Measurements from ENCODE around the gene SP5.
"Not testable (repeated sequence)": the region's sequence is repeated elsewhere in the genome, so short reads cannot be mapped to it uniquely, and the experiment has no call there.

Gene SP5

GRCh38 chr2:170721678-170722077 is 6.5 kb downstream of the SP5 start:
- Histone ChIP-seq H3K27me3 (ENCODE audit: control insufficient read depth, insufficient read depth, low read length) (peaks cover 57% of the 10 kb centered on the region), H3K27ac (ENCODE audit: low read length) (no peak overlapping the region), H3K9me3 (ENCODE audit: control insufficient read depth, low read depth, low read length) (no peaks in the 10 kb centered on the region), H3K4me3 (ENCODE audit: low read length) (no peak overlapping the region), H3K36me3 (ENCODE audit: control insufficient read depth, low read depth, low read length) (no peaks in the 10 kb centered on the region), H3K9ac (ENCODE audit: low read length) (no peak overlapping the region), H3K4me1 (ENCODE audit: control insufficient read depth, low read depth, low read length) (peaks cover 9% of the 10 kb centered on the region)

- Histone ChIP-seq H3K27me3 (ENCODE audit: control insufficient read depth, insufficient read depth, low read length) (peaks cover 50% of the 10 kb centered on the region), H3K36me3 (ENCODE audit: control insufficient read depth, low read depth, low read length) (no peaks in the 10 kb centered on the region), H3K4me3 (ENCODE audit: low read length) (no peak overlapping the region), H3K9me3 (ENCODE audit: control insufficient read depth, low read depth, low read length) (no peaks in the 10 kb centered on the region), H3K9ac (ENCODE audit: low read length) (no peak overlapping the region), H3K4me1 (ENCODE audit: control insufficient read depth, low read depth, low read length) (peaks cover 9% of the 10 kb centered on the region), H3K27ac (ENCODE audit: low read length) (no peak overlapping the region)
Observed at GRCh38 chr2:170722301-170722700, 7.2 kb downstream of the SP5 start.

- Histone ChIP-seq H3K36me3 (ENCODE audit: control insufficient read depth, low read depth, low read length) (no peaks in the 10 kb centered on the region), H3K9me3 (ENCODE audit: control insufficient read depth, low read depth, low read length) (no peaks in the 10 kb centered on the region), H3K9ac (ENCODE audit: low read length) (no peak overlapping the region), H3K4me3 (ENCODE audit: low read length) (no peak overlapping the region), H3K4me1 (ENCODE audit: control insufficient read depth, low read depth, low read length) (peaks cover under 1% of the 10 kb centered on the region), H3K27me3 (ENCODE audit: control insufficient read depth, insufficient read depth, low read length) (peaks cover 38% of the 10 kb centered on the region), H3K27ac (ENCODE audit: low read length) (no peak overlapping the region)
Observed at GRCh38 chr2:170723446-170723958, 8.4 kb downstream of the SP5 start.

GRCh38 chr2:170733798-170734600 is 18.9 kb downstream of the SP5 start:
- Histone ChIP-seq H3K36me3 (ENCODE audit: control insufficient read depth, low read depth, low read length) (no peaks in the 10 kb centered on the region), H3K27me3 (ENCODE audit: control insufficient read depth, insufficient read depth, low read length) (no peaks in the 10 kb centered on the region), H3K4me1 (ENCODE audit: control insufficient read depth, low read depth, low read length) (no peaks in the 10 kb centered on the region), H3K27ac (ENCODE audit: low read length) (no peak overlapping the region), H3K4me3 (ENCODE audit: low read length) (no peak overlapping the region), H3K9ac (ENCODE audit: low read length) (no peak overlapping the region), H3K9me3 (ENCODE audit: control insufficient read depth, low read depth, low read length) (no peaks in the 10 kb centered on the region)

GRCh38 chr2:170734601-170735000 is 19.5 kb downstream of the SP5 start:
- not testable (repeated sequence) for H3K27me3 ChIP-seq (ENCODE audit: control insufficient read depth, insufficient read depth, low read length); H3K36me3 ChIP-seq (ENCODE audit: control insufficient read depth, low read depth, low read length); H3K9ac ChIP-seq (ENCODE audit: low read length); H3K4me3 ChIP-seq (ENCODE audit: low read length); H3K27ac ChIP-seq (ENCODE audit: low read length); H3K4me1 ChIP-seq (ENCODE audit: control insufficient read depth, low read depth, low read length); H3K9me3 ChIP-seq (ENCODE audit: control insufficient read depth, low read depth, low read length)

GRCh38 chr2:170736628-170737027 is 21.5 kb downstream of the SP5 start:
- H3K9me3 ChIP-seq (ENCODE audit: control insufficient read depth, low read depth, low read length): no peaks in the 10 kb centered on the region
- H3K36me3 ChIP-seq (ENCODE audit: control insufficient read depth, low read depth, low read length): no peaks in the 10 kb centered on the region
- H3K4me1 ChIP-seq (ENCODE audit: control insufficient read depth, low read depth, low read length): no peaks in the 10 kb centered on the region
- H3K4me3 ChIP-seq (ENCODE audit: low read length): no peak overlapping the region
- no peak overlapping the region for H3K9ac ChIP-seq (ENCODE audit: low read length)
- no peaks in the 10 kb centered on the region for H3K27me3 ChIP-seq (ENCODE audit: control insufficient read depth, insufficient read depth, low read length)
- H3K27ac ChIP-seq (ENCODE audit: low read length): no peak overlapping the region

GRCh38 chr2:170737406-170737805 is 22.3 kb downstream of the SP5 start:
- H3K27ac ChIP-seq (ENCODE audit: low read length): no peak overlapping the region
- H3K9ac ChIP-seq (ENCODE audit: low read length): no peak overlapping the region
- no peaks in the 10 kb centered on the region for H3K9me3 ChIP-seq (ENCODE audit: control insufficient read depth, low read depth, low read length)
- no peaks in the 10 kb centered on the region for H3K27me3 ChIP-seq (ENCODE audit: control insufficient read depth, insufficient read depth, low read length)
- H3K4me1 ChIP-seq (ENCODE audit: control insufficient read depth, low read depth, low read length): no peaks in the 10 kb centered on the region
- no peak overlapping the region for H3K4me3 ChIP-seq (ENCODE audit: low read length)
- H3K36me3 ChIP-seq (ENCODE audit: control insufficient read depth, low read depth, low read length): no peaks in the 10 kb centered on the region

- H3K9me3 ChIP-seq (ENCODE audit: control insufficient read depth, low read depth, low read length): no peaks in the 10 kb centered on the region
- no peaks in the 10 kb centered on the region for H3K27me3 ChIP-seq (ENCODE audit: control insufficient read depth, insufficient read depth, low read length)
- H3K27ac ChIP-seq (ENCODE audit: low read length): no peak overlapping the region
- no peak overlapping the region for H3K4me3 ChIP-seq (ENCODE audit: low read length)
- no peaks in the 10 kb centered on the region for H3K36me3 ChIP-seq (ENCODE audit: control insufficient read depth, low read depth, low read length)
- H3K9ac ChIP-seq (ENCODE audit: low read length): no peak overlapping the region
- H3K4me1 ChIP-seq (ENCODE audit: control insufficient read depth, low read depth, low read length): no peaks in the 10 kb centered on the region
Observed at GRCh38 chr2:170737821-170738220, 22.7 kb downstream of the SP5 start.

- H3K36me3 ChIP-seq (ENCODE audit: control insufficient read depth, low read depth, low read length): no peaks in the 10 kb centered on the region
- no peaks in the 10 kb centered on the region for H3K9me3 ChIP-seq (ENCODE audit: control insufficient read depth, low read depth, low read length)
- no peak overlapping the region for H3K4me3 ChIP-seq (ENCODE audit: low read length)
- no peaks in the 10 kb centered on the region for H3K27me3 ChIP-seq (ENCODE audit: control insufficient read depth, insufficient read depth, low read length)
- H3K9ac ChIP-seq (ENCODE audit: low read length): no peak overlapping the region
- H3K4me1 ChIP-seq (ENCODE audit: control insufficient read depth, low read depth, low read length): peaks cover 5% of the 10 kb centered on the region
- H3K27ac ChIP-seq (ENCODE audit: low read length): no peak overlapping the region
Observed at GRCh38 chr2:170739048-170739447, 23.9 kb downstream of the SP5 start.

GRCh38 chr2:170739507-170740046 is 24.4 kb downstream of the SP5 start:
- Histone ChIP-seq H3K9ac (ENCODE audit: low read length) (no peak overlapping the region), H3K27me3 (ENCODE audit: control insufficient read depth, insufficient read depth, low read length) (no peaks in the 10 kb centered on the region), H3K36me3 (ENCODE audit: control insufficient read depth, low read depth, low read length) (no peaks in the 10 kb centered on the region), H3K9me3 (ENCODE audit: control insufficient read depth, low read depth, low read length) (no peaks in the 10 kb centered on the region), H3K27ac (ENCODE audit: low read length) (no peak overlapping the region), H3K4me1 (ENCODE audit: control insufficient read depth, low read depth, low read length) (peaks cover 7% of the 10 kb centered on the region), H3K4me3 (ENCODE audit: low read length) (no peak overlapping the region)

GRCh38 chr2:170740660-170741059 is 25.5 kb downstream of the SP5 start:
- Histone ChIP-seq H3K4me1 (ENCODE audit: control insufficient read depth, low read depth, low read length) (peaks cover 7% of the 10 kb centered on the region), H3K4me3 (ENCODE audit: low read length) (no peak overlapping the region), H3K9me3 (ENCODE audit: control insufficient read depth, low read depth, low read length) (no peaks in the 10 kb centered on the region), H3K27me3 (ENCODE audit: control insufficient read depth, insufficient read depth, low read length) (no peaks in the 10 kb centered on the region), H3K36me3 (ENCODE audit: control insufficient read depth, low read depth, low read length) (no peaks in the 10 kb centered on the region), H3K9ac (ENCODE audit: low read length) (no peak overlapping the region), H3K27ac (ENCODE audit: low read length) (no peak overlapping the region)

GRCh38 chr2:170742000-170742399 is 26.9 kb downstream of the SP5 start:
- Histone ChIP-seq H3K9ac (ENCODE audit: low read length) (no peak overlapping the region), H3K27me3 (ENCODE audit: control insufficient read depth, insufficient read depth, low read length) (no peaks in the 10 kb centered on the region), H3K9me3 (ENCODE audit: control insufficient read depth, low read depth, low read length) (no peaks in the 10 kb centered on the region), H3K4me1 (ENCODE audit: control insufficient read depth, low read depth, low read length) (peaks cover 7% of the 10 kb centered on the region), H3K4me3 (ENCODE audit: low read length) (no peak overlapping the region), H3K27ac (ENCODE audit: low read length) (no peak overlapping the region), H3K36me3 (ENCODE audit: control insufficient read depth, low read depth, low read length) (no peaks in the 10 kb centered on the region)
